GM18517 (cell line): Measurements from ENCODE around the gene TLK1.

Experiments used
- ATAC-seq: cut with Tn5 transposase; IDR thresholded peaks from one replicate; pipeline ENCODE4 v1.9.1; 2021; ENCODE audit warnings: mild to moderate bottlenecking, moderate library complexity; ENCODE audit not compliant: unreplicated experiment

The TLK1 gene

GRCh38 chr2:170971071-170971470 lies 189.6 kb downstream of the TLK1 start:
- ATAC-seq: no peak

DNA sequence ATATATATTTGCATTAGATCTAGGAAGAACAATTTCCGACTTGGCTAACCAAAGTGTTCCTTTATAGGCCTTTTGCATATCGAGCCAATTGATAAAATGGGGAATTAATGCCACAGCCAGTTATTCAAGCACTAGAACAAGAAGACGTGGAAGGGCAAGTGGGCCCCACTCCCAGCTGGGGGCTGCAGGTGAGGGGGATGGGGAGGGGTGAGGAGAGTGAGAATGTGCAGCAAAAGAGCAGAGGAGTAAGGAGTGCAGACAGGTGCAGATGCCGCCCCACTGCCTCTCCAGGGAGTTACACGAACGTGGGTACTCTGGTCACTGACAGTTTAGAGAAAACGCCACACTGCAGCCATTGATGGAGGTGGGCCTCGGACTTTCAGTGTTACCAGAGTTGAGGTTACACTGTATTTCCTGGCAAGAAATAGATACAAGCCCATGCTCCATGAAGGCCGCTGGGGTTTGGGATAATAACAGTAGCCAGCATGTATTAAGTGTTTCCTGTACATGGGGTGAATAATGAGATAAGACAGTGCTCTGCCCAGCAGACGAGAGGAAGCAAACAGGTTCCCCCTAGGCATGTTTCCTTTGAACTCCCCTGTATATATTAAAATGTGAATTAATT lies 190.7 kb downstream of the TLK1 start:
- ATAC-seq: no peak

- ATAC-seq: no peak
Measured at GRCh38 chr2:170969030-170969429, 191.7 kb downstream of the TLK1 start.

- ATAC-seq: no peak
Measured at GRCh38 chr2:170968205-170969003, 192.3 kb downstream of the TLK1 start.

GRCh38 chr2:170967553-170967952 lies 193.1 kb downstream of the TLK1 start:
- no peak for ATAC-seq

GRCh38 chr2:170966648-170967396 lies 193.9 kb downstream of the TLK1 start:
- ATAC-seq: no peak

GRCh38 chr2:170965446-170966225 lies 195.1 kb downstream of the TLK1 start:
- no peak for ATAC-seq

DNA sequence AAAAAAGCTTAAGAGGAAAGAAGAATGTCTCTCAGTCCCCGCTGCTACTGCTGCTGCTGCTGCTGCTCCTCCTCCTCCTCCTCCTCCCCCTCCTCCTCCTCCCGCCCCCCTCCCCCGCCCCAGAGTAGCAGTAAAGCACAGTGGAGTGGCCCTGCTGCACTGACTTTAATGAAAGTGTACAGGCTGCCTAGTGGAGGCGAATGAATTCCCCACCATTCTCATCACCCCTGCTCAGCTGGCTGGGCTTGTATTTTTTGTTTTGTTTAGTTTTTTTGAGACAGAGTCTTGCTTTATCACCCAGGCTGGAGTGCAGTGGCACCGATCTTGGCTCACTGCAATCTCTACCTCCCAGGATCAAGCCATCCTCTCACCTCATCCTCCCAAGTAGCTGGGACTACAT lies 197.3 kb downstream of the TLK1 start:
- ATAC-seq: no peak

GRCh38 chr2:170953941-170954340 lies 206.8 kb downstream of the TLK1 start:
- ATAC-seq: no peak

DNA sequence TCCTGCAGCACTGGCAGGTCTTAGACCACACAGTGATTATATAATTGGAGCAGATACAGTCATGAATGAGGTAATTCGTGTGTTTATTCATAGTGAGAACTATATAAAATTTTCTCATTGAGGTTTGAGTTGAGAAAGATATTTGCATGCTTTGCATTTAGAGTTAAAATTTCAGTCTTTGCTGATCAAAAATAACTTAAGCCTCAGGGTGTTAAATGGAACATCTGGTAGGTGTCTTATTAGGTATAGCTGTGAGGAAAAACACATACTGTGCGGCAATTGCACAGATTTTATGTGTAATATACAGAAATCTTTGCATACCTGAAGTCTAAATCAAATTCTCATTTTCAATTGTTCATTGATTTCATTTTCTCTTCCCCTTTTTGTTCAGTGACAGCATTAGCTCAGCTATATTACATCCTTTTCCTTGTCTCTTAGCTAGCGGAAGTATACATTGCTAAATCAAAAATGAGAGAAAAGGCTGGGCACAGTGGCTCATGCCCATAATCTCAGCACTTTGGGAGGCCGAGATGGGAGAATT lies 210.4 kb downstream of the TLK1 start:
- peak; percentile 92 for ATAC-seq

GRCh38 chr2:170949415-170949814 lies 211.3 kb downstream of the TLK1 start:
- no peak for ATAC-seq

- ATAC-seq: no peak
Measured at GRCh38 chr2:170944545-170944944, 216.1 kb downstream of the TLK1 start.

DNA sequence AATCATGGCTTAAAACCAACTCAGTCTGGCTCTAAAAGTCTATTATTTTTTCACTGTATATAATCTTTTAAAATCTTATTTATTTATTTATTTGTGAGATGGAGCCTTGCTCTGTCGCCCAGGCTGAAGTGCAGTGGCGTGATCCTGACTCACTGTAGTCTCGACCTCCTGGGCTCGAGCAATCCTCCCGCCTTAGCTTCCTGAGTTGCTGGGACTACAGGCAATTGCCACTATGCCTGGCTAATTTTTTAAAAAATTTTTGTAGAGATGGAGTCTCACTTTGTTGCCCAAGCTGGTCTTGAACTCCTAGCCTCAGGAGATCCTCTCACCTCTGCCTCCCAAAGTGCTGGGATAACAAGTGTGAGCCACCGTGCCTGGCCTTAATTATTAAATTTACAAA lies 217.1 kb downstream of the TLK1 start:
- ATAC-seq: no peak

DNA sequence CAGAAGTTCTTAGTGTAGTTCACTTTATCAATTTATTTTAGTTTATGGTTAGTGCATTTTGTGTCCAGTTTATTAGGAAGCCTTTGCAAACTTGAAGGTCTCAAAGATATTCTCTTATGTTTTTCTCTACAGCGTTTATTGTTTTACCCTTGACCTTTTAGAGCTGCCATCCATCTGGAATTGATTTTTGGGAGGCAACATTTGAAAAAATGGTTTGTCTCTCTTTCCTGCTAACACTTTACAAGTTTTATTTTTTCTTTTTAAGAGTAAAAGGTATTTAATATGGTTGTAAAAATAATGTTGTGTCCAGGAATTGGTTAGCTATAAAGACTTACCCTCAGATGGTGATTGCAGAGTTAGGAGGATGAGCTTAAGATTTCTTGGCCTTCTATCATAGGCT lies 217.7 kb downstream of the TLK1 start:
- no peak for ATAC-seq

DNA sequence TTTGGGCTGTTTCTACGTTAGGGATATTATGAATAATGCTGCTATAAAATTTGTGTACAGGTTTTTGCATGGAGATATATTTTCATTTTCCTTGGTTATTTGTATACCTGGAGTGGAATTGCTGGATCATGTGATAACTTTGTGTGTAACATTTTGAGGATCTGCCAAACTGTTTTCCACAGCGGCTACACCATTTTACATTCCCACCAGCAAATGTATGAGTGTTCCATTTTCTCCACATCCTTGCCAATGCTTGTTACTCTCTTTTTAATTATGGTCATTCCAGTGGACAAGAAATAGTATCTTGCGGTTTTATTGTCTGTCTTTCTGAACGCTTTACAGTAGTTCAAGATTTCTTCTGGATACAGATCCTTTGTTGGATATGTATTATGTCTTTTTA lies 218.1 kb downstream of the TLK1 start:
- no peak for ATAC-seq
